ENCODE measurements around the gene PEX11A.

PEX11A gene

DNA sequence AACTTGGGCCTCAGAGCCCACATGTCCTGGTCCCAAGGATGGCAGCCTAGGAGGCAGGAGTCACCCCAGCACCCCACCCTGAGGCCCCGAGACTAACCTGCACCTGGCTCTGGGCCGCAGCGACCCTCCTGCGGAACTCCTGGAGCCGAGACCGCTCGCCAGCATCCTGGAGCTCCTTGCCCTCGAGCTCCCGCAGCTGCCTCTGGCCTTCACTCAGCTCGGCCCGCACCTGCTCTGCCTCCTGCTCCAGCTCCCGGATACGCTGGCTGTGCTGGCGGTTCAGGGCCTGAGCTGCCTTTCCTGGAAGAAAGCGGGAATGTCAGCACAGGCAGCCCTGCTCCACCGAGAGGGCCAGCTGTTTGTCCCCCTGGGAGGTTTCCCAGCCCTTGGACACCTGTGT, 48.4 kb downstream of the PEX11A start:
- DNase-seq (ENCODE audit: extremely low spot score): no peak
- CTCF ChIA-PET: interaction anchor here (0.6 kb wide), 1 partner anchor 118 kb away, joined by 3 read pairs; no protein-coding TSS in a partner anchor
- TF ChIP-seq SUZ12 (IDR thresholded peaks at IDR 0.05) (no peak), LEF1 (IDR thresholded peaks at IDR 0.05; ENCODE audit: borderline replicate concordance) (no peak), BHLHE40 (IDR thresholded peaks at IDR 0.05; ENCODE audit: borderline replicate concordance) (no peak), L3MBTL2 (conservative IDR thresholded peaks at IDR 0.05) (no peak), ARNT (IDR thresholded peaks at IDR 0.05) (no peak), FOXK2 (IDR thresholded peaks at IDR 0.05) (no peak), ELF4 (IDR thresholded peaks at IDR 0.05) (no peak), FOXM1 (IDR thresholded peaks at IDR 0.05; ENCODE audit: borderline replicate concordance) (no peak), HDGF (IDR thresholded peaks at IDR 0.05; ENCODE audit: borderline replicate concordance) (no peak), FOXA1 (IDR thresholded peaks at IDR 0.05) (no peak), SP1 (IDR thresholded peaks at IDR 0.05) (no peak), CTBP1 (IDR thresholded peaks at IDR 0.05; ENCODE audit: borderline replicate concordance) (no peak), PKNOX1 (IDR thresholded peaks at IDR 0.05) (no peak), ZNF384 (IDR thresholded peaks at IDR 0.05) (no peak), NFRKB (IDR thresholded peaks at IDR 0.05) (no peak), TARDBP (IDR thresholded peaks at IDR 0.05) (no peak)
- POLR2A ChIA-PET: interaction anchor here (0.6 kb wide), 1 partner anchor 364 kb away, joined by 3 read pairs; no protein-coding TSS in a partner anchor

DNA sequence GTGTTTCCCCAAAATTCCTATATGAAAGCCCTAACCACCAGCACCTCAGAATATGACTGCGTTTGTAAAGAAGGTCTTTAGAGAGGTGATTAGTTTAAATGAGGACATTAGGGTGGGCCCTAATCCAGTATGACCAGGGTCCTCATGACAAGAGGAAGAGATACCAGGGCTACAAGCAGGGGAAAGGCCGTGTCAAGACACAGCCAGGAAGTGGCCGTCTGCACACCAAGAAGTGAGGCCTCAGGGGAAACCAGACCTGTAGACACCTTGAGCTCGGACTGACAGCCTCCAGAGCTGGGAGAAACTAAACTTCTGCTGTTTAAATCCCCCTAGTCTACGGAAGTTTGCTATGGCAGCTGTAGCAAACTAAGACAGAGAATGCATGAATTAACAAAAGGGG, 49.5 kb downstream of the PEX11A start:
- ChIA-PET CTCF (no interaction called here), POLR2A (no interaction called here)
- no peak for DNase-seq (ENCODE audit: extremely low spot score)
- TF ChIP-seq HDGF (IDR thresholded peaks at IDR 0.05; ENCODE audit: borderline replicate concordance): no peak

- ChIA-PET CTCF (no interaction called here), POLR2A (no interaction called here)
- no peak for TF ChIP-seq CTBP1 (IDR thresholded peaks at IDR 0.05; ENCODE audit: borderline replicate concordance)
- no peak for TF ChIP-seq ARNT (IDR thresholded peaks at IDR 0.05)
- no peak for TF ChIP-seq FOXM1 (IDR thresholded peaks at IDR 0.05; ENCODE audit: borderline replicate concordance)
- no peak for TF ChIP-seq ZNF384 (IDR thresholded peaks at IDR 0.05)
- TF ChIP-seq SP1 (IDR thresholded peaks at IDR 0.05): no peak
- TF ChIP-seq FOXK2 (IDR thresholded peaks at IDR 0.05): no peak
- TF ChIP-seq LEF1 (IDR thresholded peaks at IDR 0.05; ENCODE audit: borderline replicate concordance): no peak
- TF ChIP-seq HDGF (IDR thresholded peaks at IDR 0.05; ENCODE audit: borderline replicate concordance): no peak
- no peak for TF ChIP-seq FOXA1 (IDR thresholded peaks at IDR 0.05)
- TF ChIP-seq BHLHE40 (IDR thresholded peaks at IDR 0.05; ENCODE audit: borderline replicate concordance): no peak
- TF ChIP-seq SUZ12 (IDR thresholded peaks at IDR 0.05): no peak
- no peak for TF ChIP-seq NFRKB (IDR thresholded peaks at IDR 0.05)
- TF ChIP-seq TARDBP (IDR thresholded peaks at IDR 0.05): no peak
- no peak for DNase-seq (ENCODE audit: extremely low spot score)
Measured at GRCh38 chr15:89640245-89640644, 50.3 kb downstream of the PEX11A start.

DNA sequence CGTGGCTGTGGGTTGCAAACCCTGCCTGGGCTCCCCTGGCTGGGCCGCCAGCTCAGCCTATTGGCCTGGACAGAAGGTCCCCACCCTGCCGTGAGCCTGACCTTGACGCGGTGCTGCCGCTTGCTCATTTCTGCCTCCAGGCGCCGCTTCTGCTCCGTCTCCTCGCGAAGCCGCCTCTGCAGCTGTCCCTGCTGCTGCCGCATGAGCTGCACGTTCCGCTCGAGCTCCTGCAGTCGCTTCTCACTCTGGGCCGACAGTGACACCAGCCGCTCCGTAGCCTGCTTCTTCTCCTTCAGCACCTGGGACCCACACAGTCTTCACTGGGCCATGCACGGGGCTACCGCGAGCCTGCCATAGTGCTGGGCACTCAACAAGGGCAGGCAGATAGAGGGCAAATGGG, 57.0 kb downstream of the PEX11A start:
- CTCF ChIA-PET: no interaction called here
- DNase-seq (ENCODE audit: extremely low spot score): no peak

DNA sequence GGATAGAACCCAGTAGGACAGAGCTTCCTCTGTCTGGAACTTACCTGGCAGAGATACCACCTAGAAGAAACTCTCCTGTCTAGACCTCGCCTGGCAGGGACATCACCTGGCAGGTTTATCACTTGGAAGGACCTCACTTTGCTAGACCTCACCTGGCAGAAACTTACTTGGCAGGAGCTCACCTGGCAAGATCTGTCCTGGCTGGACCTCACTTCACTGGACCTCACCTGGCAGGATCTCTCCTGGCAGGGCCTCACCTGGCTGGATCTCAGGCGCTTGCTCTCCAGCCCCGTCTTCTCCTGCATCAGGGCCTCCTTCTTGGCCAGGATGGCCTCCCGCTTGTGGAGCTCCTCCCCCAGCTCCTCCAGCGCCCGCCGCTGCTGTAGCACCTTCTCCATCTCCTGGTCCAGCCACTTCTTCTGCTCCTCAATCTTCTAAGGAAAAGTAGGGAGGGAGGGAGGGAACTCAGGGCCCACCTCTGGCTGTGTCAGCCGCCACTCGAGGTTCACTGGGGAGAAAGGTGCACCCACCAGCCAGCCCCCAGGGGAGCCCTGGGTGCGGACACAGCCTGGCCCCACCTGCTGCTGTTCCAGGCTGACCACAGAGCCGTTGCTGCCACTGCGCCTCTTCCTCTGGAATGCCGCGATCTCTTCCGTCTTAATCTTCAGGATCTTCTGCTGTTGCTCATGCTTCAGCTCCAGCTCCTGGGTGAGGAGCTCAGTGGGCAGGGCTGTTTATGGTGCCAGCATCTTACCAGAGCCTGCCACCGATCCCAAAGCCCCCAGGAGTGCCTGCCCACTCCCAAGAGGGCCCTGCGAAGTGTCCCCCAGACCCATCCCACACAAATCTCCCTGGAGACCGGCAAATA, 57.8 kb downstream of the PEX11A start:
- peak; percentile 6 for DNase-seq (ENCODE audit: extremely low spot score)
- POLR2A ChIA-PET: interaction anchor here (0.7 kb wide), 1 partner anchor 58 kb away, joined by 3 read pairs; the partner anchor contains the start of gene TICRR
- CTCF ChIA-PET: no interaction called here
- TF ChIP-seq PKNOX1 (IDR thresholded peaks at IDR 0.05): no peak
- no peak for TF ChIP-seq ELF4 (IDR thresholded peaks at IDR 0.05)
- TF ChIP-seq HDGF (IDR thresholded peaks at IDR 0.05; ENCODE audit: borderline replicate concordance): no peak
- no peak for TF ChIP-seq ARNT (IDR thresholded peaks at IDR 0.05)
- TF ChIP-seq NFRKB (IDR thresholded peaks at IDR 0.05): no peak
- TF ChIP-seq SP1 (IDR thresholded peaks at IDR 0.05): no peak
- TF ChIP-seq ZNF384 (IDR thresholded peaks at IDR 0.05): no peak
- no peak for TF ChIP-seq FOXA1 (IDR thresholded peaks at IDR 0.05)
- no peak for TF ChIP-seq LEF1 (IDR thresholded peaks at IDR 0.05; ENCODE audit: borderline replicate concordance)
- no peak for TF ChIP-seq FOXM1 (IDR thresholded peaks at IDR 0.05; ENCODE audit: borderline replicate concordance)
- no peak for TF ChIP-seq CTBP1 (IDR thresholded peaks at IDR 0.05; ENCODE audit: borderline replicate concordance)
- no peak for TF ChIP-seq TARDBP (IDR thresholded peaks at IDR 0.05)
- TF ChIP-seq SUZ12 (IDR thresholded peaks at IDR 0.05): no peak
- TF ChIP-seq BHLHE40 (IDR thresholded peaks at IDR 0.05; ENCODE audit: borderline replicate concordance): no peak
- no peak for TF ChIP-seq L3MBTL2 (conservative IDR thresholded peaks at IDR 0.05)
- TF ChIP-seq FOXK2 (IDR thresholded peaks at IDR 0.05): no peak

More for the DNA sequence above, 57.0 kb downstream of the PEX11A start:
- POLR2A ChIA-PET: no interaction called here
- no peak for TF ChIP-seq NFRKB (IDR thresholded peaks at IDR 0.05)
- TF ChIP-seq ZNF384 (IDR thresholded peaks at IDR 0.05): no peak
- no peak for TF ChIP-seq FOXM1 (IDR thresholded peaks at IDR 0.05; ENCODE audit: borderline replicate concordance)
- TF ChIP-seq FOXK2 (IDR thresholded peaks at IDR 0.05): no peak
- TF ChIP-seq BHLHE40 (IDR thresholded peaks at IDR 0.05; ENCODE audit: borderline replicate concordance): no peak
- TF ChIP-seq TARDBP (IDR thresholded peaks at IDR 0.05): no peak
- no peak for TF ChIP-seq ELF4 (IDR thresholded peaks at IDR 0.05)
- no peak for TF ChIP-seq HDGF (IDR thresholded peaks at IDR 0.05; ENCODE audit: borderline replicate concordance)
- TF ChIP-seq LEF1 (IDR thresholded peaks at IDR 0.05; ENCODE audit: borderline replicate concordance): no peak
- TF ChIP-seq PKNOX1 (IDR thresholded peaks at IDR 0.05): no peak
- no peak for TF ChIP-seq FOXA1 (IDR thresholded peaks at IDR 0.05)

DNA sequence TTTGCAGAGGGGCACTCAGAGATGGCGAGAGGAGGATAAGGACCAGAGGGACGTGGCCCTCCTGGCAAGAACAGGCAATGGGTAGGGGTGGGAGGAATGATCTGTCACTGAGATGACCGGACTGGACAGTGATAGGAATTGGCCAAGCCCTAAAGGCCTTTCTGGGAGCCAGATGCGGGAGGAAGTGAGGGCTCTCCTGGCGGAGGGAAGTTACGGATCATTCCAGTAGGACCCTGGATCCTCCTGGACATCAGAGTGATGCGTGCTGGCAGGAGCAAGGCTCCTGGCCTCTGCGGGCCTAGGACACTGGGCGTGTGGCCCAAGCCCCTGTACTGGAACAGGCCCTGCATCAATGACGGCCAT, 58.7 kb downstream of the PEX11A start:
- POLR2A ChIA-PET: no interaction called here
- no peak for TF ChIP-seq FOXM1 (IDR thresholded peaks at IDR 0.05; ENCODE audit: borderline replicate concordance)
- no peak for TF ChIP-seq ZNF384 (IDR thresholded peaks at IDR 0.05)
- TF ChIP-seq LEF1 (IDR thresholded peaks at IDR 0.05; ENCODE audit: borderline replicate concordance): no peak
- no peak for TF ChIP-seq BHLHE40 (IDR thresholded peaks at IDR 0.05; ENCODE audit: borderline replicate concordance)
- TF ChIP-seq NFRKB (IDR thresholded peaks at IDR 0.05): no peak
- TF ChIP-seq L3MBTL2 (conservative IDR thresholded peaks at IDR 0.05): no peak
- TF ChIP-seq ARNT (IDR thresholded peaks at IDR 0.05): no peak
- CTCF ChIA-PET: no interaction called here
- DNase-seq (ENCODE audit: extremely low spot score): no peak
